Measurements from ENCODE around the gene RPN1. TPM values are rescaled to one million over a fixed set of nuclear protein-coding genes. Genes with fewer than 3 reads are reported as not detected.
A peak's percentile ranks its signal among the peaks of the same experiment; 100 is the strongest.

The RPN1 gene
- total RNA-seq, 1 donor from 2014 or later: 121 TPM

DNA sequence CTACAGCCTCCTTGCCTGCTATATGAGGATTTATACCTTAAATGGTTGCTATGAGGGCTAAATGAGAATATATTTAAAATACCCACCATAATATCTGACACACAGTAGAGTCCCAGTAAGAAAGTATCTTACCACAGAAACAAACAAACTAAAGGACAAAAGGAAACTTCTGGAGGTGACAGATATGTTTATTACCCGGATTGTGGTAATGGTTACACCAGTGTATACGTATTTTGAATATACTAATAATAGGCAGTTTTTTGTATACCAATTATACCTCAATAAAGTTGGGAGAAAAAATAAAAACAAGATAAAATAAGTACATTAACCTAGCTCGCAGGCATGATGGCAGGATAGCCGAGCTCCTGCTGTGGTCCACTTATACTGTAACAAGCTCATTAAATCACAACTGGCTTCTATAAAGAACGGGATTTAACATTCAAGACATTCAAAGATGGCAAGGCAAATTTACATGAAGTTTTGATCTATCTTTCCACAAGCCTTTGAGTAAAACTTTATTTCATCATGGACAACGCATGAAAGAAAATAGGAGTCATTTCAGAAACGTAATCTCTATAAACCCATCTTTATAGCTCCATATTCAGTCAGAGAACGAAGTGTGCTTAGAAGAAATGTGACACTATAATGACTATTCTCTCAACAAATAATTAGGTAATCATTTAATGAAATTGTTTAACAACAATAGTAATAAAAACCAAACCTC is 1.5 kb downstream of the RPN1 start:
- peak overlapping the region; percentile 86 for H3K4me3 Mint-ChIP-seq (ENCODE audit: unreplicated experiment)
- no peak for DNase-seq

DNA sequence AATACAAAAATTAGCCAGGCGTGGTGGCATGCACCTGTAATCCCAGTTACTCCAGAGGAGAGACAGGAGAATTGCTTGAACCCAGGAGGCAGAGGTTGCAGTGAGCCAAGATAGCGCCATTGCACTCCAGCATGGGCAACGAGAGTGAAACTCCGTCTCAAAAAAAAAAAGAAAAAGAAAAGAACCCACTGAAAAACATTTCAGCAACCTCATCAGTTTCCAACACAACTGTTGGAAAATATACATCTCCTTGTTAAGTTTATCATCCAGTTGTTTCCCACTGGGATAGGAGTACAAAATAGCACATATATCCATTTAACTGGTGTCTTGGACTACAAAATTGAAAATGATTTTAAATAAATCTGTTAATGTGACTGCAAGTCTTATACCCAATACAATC is 2.2 kb downstream of the RPN1 start:
- H3K36me3 Mint-ChIP-seq (ENCODE audit: unreplicated experiment): no peaks in the 10 kb centered on the region
- no peak overlapping the region for H3K4me3 Mint-ChIP-seq (ENCODE audit: unreplicated experiment)
- peaks cover 4% of the 10 kb centered on the region for H3K4me1 Mint-ChIP-seq (ENCODE audit: low read depth, unreplicated experiment)
- no peak overlapping the region for H3K27ac Mint-ChIP-seq (ENCODE audit: unreplicated experiment)
- H3K27me3 Mint-ChIP-seq (ENCODE audit: unreplicated experiment): peaks cover 2% of the 10 kb centered on the region
- DNase-seq: no peak
- no peaks in the 10 kb centered on the region for H3K9me3 Mint-ChIP-seq (ENCODE audit: unreplicated experiment)
- no peak for TF ChIP-seq CTCF (IDR thresholded peaks at IDR 0.05; ENCODE audit: partially characterized antibody, unreplicated experiment)

More for the DNA sequence above, 1.5 kb downstream of the RPN1 start:
- Mint-ChIP-seq H3K36me3 (ENCODE audit: unreplicated experiment) (no peaks in the 10 kb centered on the region), H3K4me1 (ENCODE audit: low read depth, unreplicated experiment) (peaks cover 4% of the 10 kb centered on the region), H3K27me3 (ENCODE audit: unreplicated experiment) (peaks cover 2% of the 10 kb centered on the region), H3K27ac (ENCODE audit: unreplicated experiment) (peak overlapping the region; percentile 64), H3K9me3 (ENCODE audit: unreplicated experiment) (no peaks in the 10 kb centered on the region)
- TF ChIP-seq CTCF (IDR thresholded peaks at IDR 0.05; ENCODE audit: partially characterized antibody, unreplicated experiment): no peak

DNA sequence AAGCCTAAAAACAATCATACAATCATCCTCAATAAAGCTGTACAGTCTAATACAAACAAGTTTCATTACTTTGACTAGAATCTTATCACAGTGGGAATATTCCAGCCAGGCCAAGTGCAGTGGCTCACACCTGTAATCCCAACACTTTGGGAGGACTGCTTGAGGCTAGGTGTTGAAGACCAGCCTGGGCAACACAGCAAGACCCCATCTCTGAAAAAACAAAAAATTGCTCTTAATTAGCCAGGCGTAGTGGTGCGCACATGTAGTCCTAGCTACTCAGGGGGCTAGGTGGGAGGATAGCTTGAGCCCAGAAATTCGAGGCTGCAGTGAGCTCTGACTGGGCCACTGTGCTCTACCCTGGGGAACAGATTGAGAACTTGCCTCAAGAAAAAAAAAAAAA is 3.3 kb downstream of the RPN1 start:
- H3K4me3 Mint-ChIP-seq (ENCODE audit: unreplicated experiment): no peak overlapping the region
- peaks cover 2% of the 10 kb centered on the region for H3K27me3 Mint-ChIP-seq (ENCODE audit: unreplicated experiment)
- H3K36me3 Mint-ChIP-seq (ENCODE audit: unreplicated experiment): no peaks in the 10 kb centered on the region
- H3K4me1 Mint-ChIP-seq (ENCODE audit: low read depth, unreplicated experiment): peaks cover 4% of the 10 kb centered on the region
- no peak for DNase-seq
- no peak for TF ChIP-seq CTCF (IDR thresholded peaks at IDR 0.05; ENCODE audit: partially characterized antibody, unreplicated experiment)
- no peaks in the 10 kb centered on the region for H3K9me3 Mint-ChIP-seq (ENCODE audit: unreplicated experiment)
- H3K27ac Mint-ChIP-seq (ENCODE audit: unreplicated experiment): no peak overlapping the region

- H3K4me1 Mint-ChIP-seq (ENCODE audit: low read depth, unreplicated experiment): no peaks in the 10 kb centered on the region
- no peak for TF ChIP-seq CTCF (IDR thresholded peaks at IDR 0.05; ENCODE audit: partially characterized antibody, unreplicated experiment)
- H3K27ac Mint-ChIP-seq (ENCODE audit: unreplicated experiment): no peak overlapping the region
- DNase-seq: no peak
- no peak overlapping the region for H3K4me3 Mint-ChIP-seq (ENCODE audit: unreplicated experiment)
- no peaks in the 10 kb centered on the region for H3K27me3 Mint-ChIP-seq (ENCODE audit: unreplicated experiment)
- H3K9me3 Mint-ChIP-seq (ENCODE audit: unreplicated experiment): no peaks in the 10 kb centered on the region
- H3K36me3 Mint-ChIP-seq (ENCODE audit: unreplicated experiment): no peaks in the 10 kb centered on the region
Observed at GRCh38 chr3:128634075-128634611, 16.5 kb downstream of the RPN1 start.

GRCh38 chr3:128632301-128632700 is 18.3 kb downstream of the RPN1 start:
- DNase-seq: no peak
- H3K27ac Mint-ChIP-seq (ENCODE audit: unreplicated experiment): no peak overlapping the region
- no peaks in the 10 kb centered on the region for H3K36me3 Mint-ChIP-seq (ENCODE audit: unreplicated experiment)
- H3K27me3 Mint-ChIP-seq (ENCODE audit: unreplicated experiment): no peaks in the 10 kb centered on the region
- TF ChIP-seq CTCF (IDR thresholded peaks at IDR 0.05; ENCODE audit: partially characterized antibody, unreplicated experiment): no peak
- H3K4me1 Mint-ChIP-seq (ENCODE audit: low read depth, unreplicated experiment): no peaks in the 10 kb centered on the region
- H3K9me3 Mint-ChIP-seq (ENCODE audit: unreplicated experiment): no peaks in the 10 kb centered on the region
- H3K4me3 Mint-ChIP-seq (ENCODE audit: unreplicated experiment): no peak overlapping the region
